Measurements from ENCODE around the gene ZSWIM5.
"Not testable (repeated sequence)": the region's sequence is repeated elsewhere in the genome, so short reads cannot be mapped to it uniquely, and the experiment has no call there.

Gene ZSWIM5

GRCh38 chr1:45148209-45148825 is 58.1 kb downstream of the ZSWIM5 start:
- DNase-seq (ENCODE audit: low read depth in 2 of 2, low spot score in 1 of 2) = no peak

- DNase-seq (ENCODE audit: low read depth in 2 of 2, low spot score in 1 of 2) = no peak
Observed at GRCh38 chr1:45146833-45147232, 59.6 kb downstream of the ZSWIM5 start.

DNA sequence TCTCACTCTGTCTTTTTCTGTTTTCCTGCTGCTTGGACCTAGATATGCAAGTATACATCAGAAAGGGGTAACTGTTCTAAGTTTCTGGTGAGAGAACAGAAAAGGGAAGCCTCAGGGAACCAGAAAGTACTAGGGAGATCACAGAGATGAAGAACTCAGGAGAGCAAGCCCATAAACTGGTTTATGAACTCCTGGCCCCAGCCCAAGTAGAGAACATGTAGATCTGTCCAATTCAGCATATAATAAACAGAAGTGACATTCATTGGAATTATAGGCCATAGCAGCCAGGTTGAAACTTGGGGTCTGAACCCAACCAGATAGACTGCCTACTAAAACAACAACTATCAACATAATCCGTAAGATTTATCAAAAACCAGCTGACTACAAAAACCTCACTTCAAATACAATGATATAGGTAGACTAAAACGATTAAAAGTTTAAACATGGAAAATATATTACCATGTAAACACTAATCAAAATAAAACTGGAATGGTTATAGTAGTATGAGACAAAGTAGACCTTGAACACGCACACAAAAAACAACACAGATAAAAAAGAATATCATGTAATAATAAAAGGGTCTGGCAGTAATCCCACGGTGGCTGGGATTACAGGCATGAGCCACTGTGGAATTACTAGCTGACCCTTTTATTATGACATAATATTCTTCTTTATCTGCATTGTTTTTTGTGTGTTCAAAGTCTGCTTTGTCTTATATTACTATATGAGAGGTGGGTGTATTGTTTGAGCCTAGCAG is 65.0 kb downstream of the ZSWIM5 start:
- no peak for DNase-seq (ENCODE audit: low read depth in 2 of 2, low spot score in 1 of 2)

- DNase-seq (ENCODE audit: low read depth in 2 of 2, low spot score in 1 of 2) = no peak
Observed at GRCh38 chr1:45136984-45137383, 69.4 kb downstream of the ZSWIM5 start.

DNA sequence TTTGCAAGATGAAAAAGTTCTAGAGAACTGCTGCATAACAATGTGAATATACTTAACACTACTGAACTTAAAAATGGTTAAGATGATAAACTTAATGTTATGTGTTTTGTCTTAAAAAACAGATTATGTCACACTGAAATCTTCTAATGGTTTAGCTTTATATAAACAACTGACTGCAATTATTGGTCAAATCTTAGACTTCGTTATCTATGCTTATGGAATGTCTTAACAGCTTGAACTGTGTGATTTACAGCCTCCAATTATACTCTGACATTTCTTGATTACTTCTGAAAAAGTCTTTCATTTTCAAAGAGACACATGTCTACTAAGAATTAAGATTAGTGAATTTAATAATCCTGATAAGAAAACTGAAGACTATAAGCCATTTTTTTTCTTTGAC is 71.1 kb downstream of the ZSWIM5 start:
- no peak for DNase-seq (ENCODE audit: low read depth in 2 of 2, low spot score in 1 of 2)

DNA sequence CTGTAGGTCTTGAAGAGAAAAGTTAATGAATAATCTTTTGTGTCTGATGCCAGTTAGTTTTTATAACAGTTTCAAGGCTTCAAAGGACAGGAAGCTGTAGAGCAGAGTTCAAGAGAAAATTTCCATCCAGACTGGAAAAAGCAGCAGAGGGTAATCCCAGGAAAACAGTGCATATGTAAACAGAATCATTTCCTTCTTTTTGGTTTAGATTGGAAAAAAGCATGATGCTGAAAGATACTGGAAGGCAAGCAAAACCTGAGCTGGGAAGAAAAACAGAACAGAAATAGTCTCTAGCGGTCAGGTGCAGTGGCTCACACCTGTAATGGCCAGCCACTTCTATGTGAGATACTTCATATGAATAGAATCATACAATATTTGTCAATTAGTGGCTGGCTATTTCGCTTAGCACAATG is 71.9 kb downstream of the ZSWIM5 start:
- DNase-seq (ENCODE audit: low read depth in 2 of 2, low spot score in 1 of 2) = no peak

- DNase-seq (ENCODE audit: low read depth in 2 of 2, low spot score in 1 of 2) = not testable (repeated sequence)
Observed at GRCh38 chr1:45132719-45133118, 73.7 kb downstream of the ZSWIM5 start.

DNA sequence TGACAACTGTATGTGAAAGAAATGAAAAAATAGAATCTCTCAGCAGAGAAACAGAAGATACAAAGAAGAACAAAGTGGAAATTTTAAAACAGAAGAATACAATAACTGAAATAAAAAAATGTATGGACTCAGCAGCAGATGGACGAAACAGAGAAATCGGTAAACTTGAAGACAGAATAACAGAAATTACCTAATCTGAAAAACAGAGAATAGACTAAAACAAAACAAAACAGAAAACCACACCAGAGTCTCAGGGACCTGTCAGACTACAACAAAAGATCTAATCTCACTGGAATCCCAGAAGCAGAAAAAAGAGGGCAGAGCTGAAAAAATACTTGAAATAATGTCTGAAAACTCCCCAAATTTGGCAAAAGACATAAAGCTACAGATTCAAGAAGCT is 83.0 kb downstream of the ZSWIM5 start:
- DNase-seq (ENCODE audit: low read depth in 2 of 2, low spot score in 1 of 2) = no peak

DNA sequence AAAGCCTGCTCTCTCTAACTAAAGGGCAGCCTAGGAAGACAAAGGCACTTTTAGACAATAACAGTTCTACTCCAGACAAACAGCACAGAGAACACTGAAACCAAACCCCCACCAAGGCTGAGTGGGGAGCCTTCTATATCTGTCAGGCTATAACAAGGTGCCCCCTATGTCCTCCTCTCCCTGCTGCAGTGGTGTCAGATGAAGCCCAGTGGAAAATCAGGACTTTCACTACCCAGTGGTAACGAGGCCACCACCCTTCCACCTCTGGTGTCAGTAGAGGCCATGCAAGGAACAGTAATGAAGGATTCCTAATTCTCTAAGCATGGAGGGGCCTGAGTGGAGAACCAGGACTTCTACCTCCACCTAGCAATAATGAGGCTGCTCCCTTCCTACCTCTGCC is 83.7 kb downstream of the ZSWIM5 start:
- DNase-seq (ENCODE audit: low read depth in 2 of 2, low spot score in 1 of 2) = no peak

DNA sequence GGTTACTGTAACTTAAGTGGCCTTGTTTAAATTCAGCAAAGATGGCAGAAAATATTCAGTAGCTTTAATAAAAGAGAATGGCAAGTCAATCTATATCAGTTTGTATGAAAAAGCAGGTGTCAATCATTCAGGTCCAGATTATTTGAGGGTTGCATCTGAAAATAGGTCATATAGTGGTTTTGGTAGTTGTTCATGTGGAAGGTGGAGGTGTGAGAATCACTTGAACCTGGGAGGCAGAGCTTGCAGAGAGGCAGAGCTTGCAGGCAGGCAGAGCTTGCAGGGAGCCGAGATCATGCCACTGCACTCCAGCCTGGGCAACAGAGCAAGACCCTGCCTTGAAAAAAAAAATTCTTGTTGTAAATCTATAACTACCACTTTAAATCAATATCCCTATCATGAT is 88.6 kb downstream of the ZSWIM5 start:
- no peak for DNase-seq (ENCODE audit: low read depth in 2 of 2, low spot score in 1 of 2)

DNA sequence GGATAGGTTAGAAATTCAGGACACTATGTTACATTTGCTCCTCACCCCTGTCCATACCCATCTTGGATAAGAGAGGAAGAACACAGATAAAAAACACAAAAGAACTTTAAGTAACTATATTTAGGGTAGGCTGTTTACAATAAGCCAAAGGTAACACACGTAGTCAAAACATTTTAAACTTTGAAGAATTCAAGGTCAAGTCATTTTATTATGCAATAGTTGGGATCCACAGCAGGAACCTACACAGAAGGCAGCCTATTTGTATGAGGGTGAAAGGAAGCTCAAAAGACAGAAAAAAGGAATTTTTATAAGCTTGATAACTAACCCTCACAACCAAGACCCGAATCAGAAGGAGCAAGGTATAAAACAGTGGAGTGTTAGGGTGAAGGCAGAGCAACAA is 89.6 kb downstream of the ZSWIM5 start:
- no peak for DNase-seq (ENCODE audit: low read depth in 2 of 2, low spot score in 1 of 2)

- no peak for DNase-seq (ENCODE audit: low read depth in 2 of 2, low spot score in 1 of 2)
Observed at GRCh38 chr1:45116340-45116739, 90.1 kb downstream of the ZSWIM5 start.

DNA sequence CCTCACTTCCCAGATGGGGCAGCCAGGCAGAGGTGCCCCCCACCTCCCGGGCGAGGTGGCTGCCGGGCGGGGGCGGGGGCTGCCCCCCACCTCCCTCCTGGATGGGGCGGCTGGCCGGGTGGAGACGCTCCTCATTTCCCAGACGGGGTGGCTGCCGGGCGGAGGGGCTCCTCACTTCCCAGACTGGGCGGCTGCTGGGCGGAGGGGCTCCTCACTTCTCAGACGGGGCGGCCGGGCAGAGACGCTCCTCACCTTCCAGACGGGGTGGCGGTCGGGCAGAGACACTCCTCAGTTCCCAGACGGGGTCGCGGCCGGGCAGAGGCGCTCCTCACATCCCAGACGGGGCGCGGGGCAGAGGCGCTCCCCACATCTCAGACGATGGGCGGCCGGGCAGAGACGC is 91.2 kb downstream of the ZSWIM5 start:
- DNase-seq (ENCODE audit: low read depth in 2 of 2, low spot score in 1 of 2) = not testable (repeated sequence)

- no peak for DNase-seq (ENCODE audit: low read depth in 2 of 2, low spot score in 1 of 2)
Observed at GRCh38 chr1:45112661-45113060, 93.7 kb downstream of the ZSWIM5 start.

DNA sequence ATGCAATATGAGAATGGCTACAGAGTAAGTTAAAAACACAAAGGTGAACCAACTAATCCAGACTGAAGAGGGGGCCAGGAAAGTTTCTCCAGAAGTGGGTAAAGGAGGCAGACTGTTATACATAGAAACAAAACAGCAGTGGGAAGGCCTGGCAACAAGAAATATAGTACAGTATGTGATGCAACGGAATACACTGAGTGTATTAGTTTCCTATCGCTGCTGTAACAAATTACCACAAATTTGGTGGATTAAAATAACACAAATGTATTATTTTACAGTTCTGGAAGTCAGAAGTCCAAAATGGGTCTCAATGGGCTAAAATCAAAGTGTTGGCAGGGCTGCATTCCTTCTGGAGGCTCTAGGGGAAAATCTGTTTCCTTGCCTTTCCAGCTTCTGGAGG is 95.2 kb downstream of the ZSWIM5 start:
- DNase-seq (ENCODE audit: low read depth in 2 of 2, low spot score in 1 of 2) = no peak

DNA sequence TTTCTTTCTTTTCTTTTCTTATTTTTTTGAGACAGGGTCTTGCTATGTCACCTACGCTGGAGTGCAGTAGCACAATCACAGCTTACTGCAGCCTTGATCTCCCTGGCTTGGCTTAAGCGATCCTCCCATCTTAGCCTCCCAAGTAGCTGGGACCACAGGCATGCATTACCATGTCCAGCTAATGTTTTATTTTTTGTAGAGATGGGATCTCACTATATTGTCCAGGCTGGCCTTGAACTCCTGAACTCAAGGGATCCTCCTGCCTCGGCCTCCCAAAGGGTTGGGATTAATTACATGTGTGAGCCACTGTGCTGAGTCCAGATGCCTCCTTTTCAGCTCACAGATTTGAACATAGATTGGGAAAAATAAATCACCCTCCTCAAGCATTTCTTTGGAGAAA is 98.6 kb downstream of the ZSWIM5 start:
- DNase-seq (ENCODE audit: low read depth in 2 of 2, low spot score in 1 of 2) = no peak

DNA sequence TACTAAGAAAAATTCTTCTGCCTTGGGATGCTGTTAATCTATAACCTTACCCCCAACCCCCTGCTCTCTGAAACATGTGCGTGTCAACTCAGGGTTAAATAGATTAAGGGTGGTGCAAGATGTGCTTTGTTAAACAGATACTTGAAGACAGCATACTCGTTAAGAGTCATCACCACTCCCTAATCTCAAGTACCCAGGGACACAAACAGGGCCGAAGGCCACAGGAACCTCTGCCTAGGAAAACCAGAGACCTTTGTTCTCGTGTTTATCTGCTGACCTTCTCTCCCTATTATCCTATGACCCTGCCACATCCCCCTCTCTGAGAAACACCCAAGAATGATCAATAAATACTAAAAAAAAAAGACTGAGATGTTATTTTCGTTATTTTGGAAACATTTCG is 99.5 kb downstream of the ZSWIM5 start:
- DNase-seq (ENCODE audit: low read depth in 2 of 2, low spot score in 1 of 2) = not testable (repeated sequence)

- not testable (repeated sequence) for DNase-seq (ENCODE audit: low read depth in 2 of 2, low spot score in 1 of 2)
Observed at GRCh38 chr1:45106156-45106545, 100.3 kb downstream of the ZSWIM5 start.

DNA sequence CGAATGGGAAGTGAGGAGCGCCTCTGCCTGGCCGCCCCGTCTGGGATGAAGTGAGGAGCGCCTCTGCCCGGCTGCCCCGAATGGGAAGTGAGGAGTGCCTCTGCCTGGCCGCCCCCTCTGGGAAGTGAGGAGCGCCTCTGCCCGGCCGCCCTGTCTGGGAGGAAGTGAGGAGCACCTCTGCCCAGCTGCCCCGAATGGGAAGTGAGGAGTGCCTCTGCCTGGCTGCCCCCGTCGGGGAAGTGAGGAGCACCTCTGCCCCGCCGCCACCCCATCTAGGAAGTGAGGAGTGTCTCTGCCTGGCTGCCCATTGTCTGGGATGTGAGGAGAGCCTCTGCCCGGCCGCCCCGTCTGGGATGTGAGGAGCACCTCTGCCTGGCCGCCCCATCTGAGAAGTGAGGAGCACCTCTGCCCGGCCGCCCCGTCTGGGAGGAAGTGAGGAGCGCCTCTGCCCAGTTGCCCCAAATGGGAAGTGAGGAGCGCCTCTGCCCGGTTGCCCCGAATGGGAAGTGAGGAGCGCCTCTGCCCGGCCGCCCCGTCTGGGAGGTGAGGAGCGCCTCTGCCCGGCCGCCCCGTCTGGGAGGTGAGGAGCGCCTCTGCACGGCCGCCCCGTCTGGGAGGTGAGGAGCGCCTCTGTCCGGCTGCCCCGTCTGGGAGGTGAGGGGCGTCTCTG is 100.8 kb downstream of the ZSWIM5 start:
- not testable (repeated sequence) for DNase-seq (ENCODE audit: low read depth in 2 of 2, low spot score in 1 of 2)

DNA sequence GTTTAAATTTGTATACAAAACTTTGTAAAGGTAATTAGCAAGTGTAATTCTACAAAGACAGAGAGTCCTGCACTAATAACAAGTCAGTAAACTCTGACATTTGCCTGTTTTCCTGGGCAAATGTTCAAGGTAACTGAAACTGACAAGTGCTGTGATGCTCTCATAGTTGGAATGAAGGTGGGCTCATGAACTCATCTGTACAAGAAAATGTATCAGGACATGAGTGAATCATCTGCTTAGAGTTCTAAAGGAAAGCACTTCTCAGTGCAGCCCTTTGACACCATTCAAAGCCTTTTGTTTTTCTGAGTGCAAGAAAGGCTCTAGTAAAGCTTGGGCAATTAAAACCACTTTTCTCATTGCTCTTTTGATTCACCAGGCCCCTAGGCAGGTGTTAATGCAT is 102.9 kb downstream of the ZSWIM5 start:
- no peak for DNase-seq (ENCODE audit: low read depth in 2 of 2, low spot score in 1 of 2)

DNA sequence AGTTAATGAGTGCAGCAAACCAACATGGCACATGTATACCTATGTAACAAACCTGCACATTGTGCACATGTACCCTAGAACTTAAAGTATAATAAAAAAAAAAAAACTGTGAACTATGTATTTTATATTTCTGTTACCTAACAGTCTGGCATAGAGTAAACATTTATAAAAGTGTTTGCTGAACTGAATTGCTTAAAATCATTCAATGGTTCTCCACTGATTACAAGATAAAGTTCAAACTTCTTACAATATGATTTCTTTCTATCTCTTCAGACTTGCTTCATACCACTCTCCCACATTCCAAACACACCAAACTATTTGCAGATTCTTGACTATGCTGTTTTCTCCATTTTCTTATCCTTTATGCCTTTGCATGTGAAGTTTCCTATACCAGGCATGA is 104.5 kb downstream of the ZSWIM5 start:
- no peak for DNase-seq (ENCODE audit: low read depth in 2 of 2, low spot score in 1 of 2)

DNA sequence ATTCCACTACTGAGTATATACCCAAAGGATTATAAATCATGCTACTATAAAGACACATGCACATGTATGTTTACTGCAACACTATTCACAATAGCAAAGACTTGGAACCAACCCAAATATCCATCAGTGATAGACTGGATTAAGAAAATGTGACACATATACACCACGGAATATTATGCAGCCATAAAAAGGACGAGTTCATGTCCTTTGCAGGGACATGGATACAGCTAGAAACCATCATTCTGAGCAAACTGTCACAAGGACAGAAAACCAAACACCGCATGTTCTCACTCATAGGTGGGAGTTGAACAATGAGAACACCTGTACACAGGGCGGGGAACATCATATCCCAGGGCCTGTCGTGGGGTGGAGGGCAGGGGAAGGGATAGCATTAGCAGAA is 104.9 kb downstream of the ZSWIM5 start:
- DNase-seq (ENCODE audit: low read depth in 2 of 2, low spot score in 1 of 2) = not testable (repeated sequence)

Measured in stimulated activated CD8-positive, alpha-beta memory T cell treated with anti-CD3 and anti-CD28 coated beads, Interleukin-4, amount 100 ng/mL, for 4 hours (primary cell).